HFFc6 (cell line): ENCODE results near the gene SLAIN1. TPM values are rescaled to one million over a fixed set of nuclear protein-coding genes. Genes with fewer than 3 reads are reported as not detected.

ENCODE experiments used
- DNase-seq: peaks from one replicate; pipeline ENCODE4 v3.0.0-alpha.2; 2018
- H3K27ac Mint-ChIP-seq: 2 replicates; pipeline ENCODE4 v1.8.0; 2020; ENCODE audit warnings: mild to moderate bottlenecking, mixed read lengths
- H3K27me3 Mint-ChIP-seq: 2 replicates; pipeline ENCODE4 v1.8.0; 2021; ENCODE audit warnings: mild to moderate bottlenecking, moderate library complexity, mixed read lengths; ENCODE audit not compliant: insufficient read depth
- H3K36me3 Mint-ChIP-seq: 2 replicates; pipeline ENCODE4 v1.8.0; 2021; ENCODE audit warnings: low read depth, mixed read lengths
- H3K4me1 Mint-ChIP-seq: 2 replicates; pipeline ENCODE4 v1.8.0; 2020; ENCODE audit warnings: low read depth, mixed read lengths
- H3K4me3 Mint-ChIP-seq: 2 replicates; pipeline ENCODE4 v1.8.0; 2020; ENCODE audit warnings: mild to moderate bottlenecking, moderate library complexity, mixed read lengths
- H3K9me3 Mint-ChIP-seq: 2 replicates; pipeline ENCODE4 v1.8.0; 2020; ENCODE audit warnings: mild to moderate bottlenecking, mixed read lengths
- total RNA-seq, 6 experiments: library from RNA; stranded (reverse); fragmentation: NEBNext Ultra II Directional; extraction: Animal tissue kit (Norgen Biotek cat#: 25700); gene quantifications; 2 replicates in 1 of 6; 3 replicates in 5 of 6; pipeline ENCODE4 v1.2.3, GENCODE V29; 2021
- TF ChIP-seq, protein P1 (sequence below): fragments of 200-600 bp; sonication (generic); IDR thresholded peaks from 2 replicates; pipeline ENCODE4 v1.5.0; 2021; ENCODE audit warnings: antibody characterized with exemption, mild to moderate bottlenecking

The SLAIN1 gene
- total RNA-seq, 6 experiments from 2014 or later = 0.09 to 0.56 (median 0.24) TPM; not detected in 3

DNA sequence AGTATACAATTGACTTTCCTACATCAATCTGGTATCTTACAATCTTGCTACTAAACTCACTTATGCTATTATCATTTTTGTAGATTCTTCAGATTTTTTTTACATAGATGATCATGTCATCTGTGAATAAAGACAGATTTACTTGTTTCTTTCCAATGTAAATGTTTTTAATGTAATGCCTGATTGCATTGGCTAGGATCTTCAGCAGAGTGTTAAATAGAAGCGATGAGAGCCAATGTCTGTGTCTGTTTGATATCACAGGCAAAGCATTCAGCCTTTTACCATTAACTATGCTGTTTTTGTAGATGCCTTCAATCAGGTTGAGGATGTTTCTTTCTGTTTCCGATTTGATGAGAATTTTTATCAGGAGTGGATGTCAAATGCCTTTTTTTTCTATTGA is 19.2 kb downstream of the SLAIN1 start:
- H3K4me1 Mint-ChIP-seq = no peaks in the 10 kb centered on the region
- no peak overlapping the region for H3K27ac Mint-ChIP-seq
- no peaks in the 10 kb centered on the region for H3K36me3 Mint-ChIP-seq
- H3K4me3 Mint-ChIP-seq = no peak overlapping the region
- H3K9me3 Mint-ChIP-seq = peaks cover 6% of the 10 kb centered on the region
- no peak for DNase-seq
- H3K27me3 Mint-ChIP-seq = no peaks in the 10 kb centered on the region
- TF ChIP-seq, protein P1, sequence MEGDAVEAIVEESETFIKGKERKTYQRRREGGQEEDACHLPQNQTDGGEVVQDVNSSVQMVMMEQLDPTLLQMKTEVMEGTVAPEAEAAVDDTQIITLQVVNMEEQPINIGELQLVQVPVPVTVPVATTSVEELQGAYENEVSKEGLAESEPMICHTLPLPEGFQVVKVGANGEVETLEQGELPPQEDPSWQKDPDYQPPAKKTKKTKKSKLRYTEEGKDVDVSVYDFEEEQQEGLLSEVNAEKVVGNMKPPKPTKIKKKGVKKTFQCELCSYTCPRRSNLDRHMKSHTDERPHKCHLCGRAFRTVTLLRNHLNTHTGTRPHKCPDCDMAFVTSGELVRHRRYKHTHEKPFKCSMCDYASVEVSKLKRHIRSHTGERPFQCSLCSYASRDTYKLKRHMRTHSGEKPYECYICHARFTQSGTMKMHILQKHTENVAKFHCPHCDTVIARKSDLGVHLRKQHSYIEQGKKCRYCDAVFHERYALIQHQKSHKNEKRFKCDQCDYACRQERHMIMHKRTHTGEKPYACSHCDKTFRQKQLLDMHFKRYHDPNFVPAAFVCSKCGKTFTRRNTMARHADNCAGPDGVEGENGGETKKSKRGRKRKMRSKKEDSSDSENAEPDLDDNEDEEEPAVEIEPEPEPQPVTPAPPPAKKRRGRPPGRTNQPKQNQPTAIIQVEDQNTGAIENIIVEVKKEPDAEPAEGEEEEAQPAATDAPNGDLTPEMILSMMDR = no peak

GRCh38 chr13:77717508-77717907 is 20.0 kb downstream of the SLAIN1 start:
- Mint-ChIP-seq H3K9me3 (peaks cover 7% of the 10 kb centered on the region), H3K4me3 (no peak overlapping the region), H3K36me3 (no peaks in the 10 kb centered on the region), H3K4me1 (no peaks in the 10 kb centered on the region), H3K27me3 (no peaks in the 10 kb centered on the region), H3K27ac (no peak overlapping the region)
- DNase-seq = no peak
- TF ChIP-seq, protein P1 = no peak

DNA sequence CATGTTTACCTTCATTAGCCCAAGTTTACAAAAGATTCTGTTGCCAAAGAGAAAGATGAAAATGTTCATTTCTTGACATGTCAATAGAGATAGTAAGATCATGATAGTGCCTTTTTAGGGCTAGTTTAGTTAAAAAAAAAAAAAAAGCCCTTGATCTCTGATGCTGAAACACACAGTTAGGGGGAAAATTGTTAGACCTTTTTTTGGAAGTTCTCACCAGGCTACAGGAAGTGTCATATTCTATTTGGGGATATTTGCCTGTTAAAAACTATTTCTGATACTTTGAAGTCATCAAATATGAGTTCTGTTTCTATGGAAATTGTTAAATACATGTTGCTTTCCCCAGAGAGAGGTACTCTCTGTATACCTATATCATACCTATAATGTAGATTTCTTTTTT is 21.6 kb downstream of the SLAIN1 start:
- Mint-ChIP-seq H3K27ac (no peak overlapping the region), H3K4me3 (no peak overlapping the region), H3K27me3 (no peaks in the 10 kb centered on the region), H3K4me1 (no peaks in the 10 kb centered on the region), H3K9me3 (peaks cover 11% of the 10 kb centered on the region), H3K36me3 (no peaks in the 10 kb centered on the region)
- no peak for DNase-seq
- TF ChIP-seq, protein P1 = no peak

DNA sequence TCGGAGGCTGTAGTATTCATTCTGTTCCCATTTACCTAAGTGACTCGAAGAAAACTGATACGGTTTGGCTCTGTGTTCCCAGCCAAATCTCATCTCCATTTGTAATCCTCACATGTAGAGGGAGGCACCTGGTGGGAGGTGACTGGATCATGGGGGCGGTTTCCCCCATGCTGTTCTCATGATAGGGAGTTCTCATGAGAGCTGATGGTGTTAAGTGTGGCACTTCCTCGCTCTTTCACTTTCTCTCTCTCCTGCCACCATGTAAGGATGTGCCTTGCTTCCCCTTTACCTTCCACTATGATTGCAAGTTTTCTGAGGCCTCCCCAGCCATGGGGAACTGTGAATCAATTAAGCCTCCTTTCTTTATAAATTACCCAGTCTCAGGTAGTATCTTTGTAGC is 23.5 kb downstream of the SLAIN1 start:
- TF ChIP-seq, protein P1 = no peak
- Mint-ChIP-seq H3K27me3 (no peaks in the 10 kb centered on the region), H3K36me3 (no peaks in the 10 kb centered on the region), H3K9me3 (peaks cover 15% of the 10 kb centered on the region), H3K27ac (no peak overlapping the region), H3K4me1 (no peaks in the 10 kb centered on the region), H3K4me3 (no peak overlapping the region)
- DNase-seq = no peak

- Mint-ChIP-seq H3K36me3 (no peaks in the 10 kb centered on the region), H3K27ac (no peak overlapping the region), H3K27me3 (no peaks in the 10 kb centered on the region), H3K9me3 (peaks cover 15% of the 10 kb centered on the region), H3K4me3 (no peak overlapping the region), H3K4me1 (no peaks in the 10 kb centered on the region)
- TF ChIP-seq, protein P1 = no peak
- DNase-seq = no peak
Measured at GRCh38 chr13:77724092-77724491, 26.6 kb downstream of the SLAIN1 start.

DNA sequence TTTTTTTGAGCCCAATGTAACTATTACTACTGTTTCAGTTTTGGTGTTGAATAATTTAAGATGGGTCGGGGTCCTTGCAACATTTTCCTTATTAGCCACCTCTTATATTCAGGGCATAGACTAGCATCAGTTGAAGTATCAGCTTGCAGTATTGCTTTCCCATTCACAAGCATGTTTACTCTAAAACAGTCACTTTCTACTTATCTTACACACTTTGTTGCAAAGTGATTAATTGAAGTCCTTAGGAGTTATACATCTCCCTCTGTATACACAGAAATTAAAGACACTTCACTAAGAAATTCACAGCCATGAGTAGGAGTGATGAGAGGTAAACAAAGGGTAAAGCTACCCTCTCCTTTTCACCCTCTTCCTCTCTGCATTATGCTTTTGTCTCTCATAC is 27.6 kb downstream of the SLAIN1 start:
- Mint-ChIP-seq H3K36me3 (no peaks in the 10 kb centered on the region), H3K27me3 (no peaks in the 10 kb centered on the region)

More for the DNA sequence above, 27.6 kb downstream of the SLAIN1 start:
- TF ChIP-seq, protein P1 = no peak
- no peak for DNase-seq
- H3K9me3 Mint-ChIP-seq = peaks cover 15% of the 10 kb centered on the region
- H3K27ac Mint-ChIP-seq = no peak overlapping the region
- no peaks in the 10 kb centered on the region for H3K4me1 Mint-ChIP-seq
- H3K4me3 Mint-ChIP-seq = no peak overlapping the region
